Adrenal gland (tissue), 12 donors: ENCODE results near the gene TLNRD1. TPM values are rescaled to one million over a fixed set of nuclear protein-coding genes. Genes with fewer than 3 reads are reported as not detected.
"Not testable (repeated sequence)": the region's sequence is repeated elsewhere in the genome, so short reads cannot be mapped to it uniquely, and the experiment has no call there.

Experiments
- DNase-seq, 7 donors: peaks; one replicate each; pipeline ENCODE4 v3.0.0-alpha.2; 2019 to 2020
- H3K27ac ChIP-seq, 5 donors: fragments of 200-600 bp; sonication (generic) in 4 of 5; 1 replicate in 3 of 5; 2 replicates in 2 of 5; pipeline versions ENCODE4 v1.5.1 to v1.8.0; 2016 to 2020; ENCODE audit warnings: mild to moderate bottlenecking in 1 of 5
- H3K27me3 ChIP-seq: fragments of 200-600 bp; 2 replicates; pipeline ENCODE4 v1.8.0; 2021
- H3K36me3 ChIP-seq, 2 donors: fragments of 200-600 bp; replicated peaks in 1 of 2; 1 replicate in 1 of 2; 2 replicates in 1 of 2; pipeline versions ENCODE4 v1.5.1 to v1.8.0; 2018 to 2022
- H3K4me1 ChIP-seq, 2 donors: fragments of 200-600 bp; replicated peaks in 1 of 2; 1 replicate in 1 of 2; 2 replicates in 1 of 2; pipeline versions ENCODE4 v1.5.1 to v1.8.0; 2018 to 2021
- H3K4me3 ChIP-seq, 4 donors: fragments of 200-600 bp; sonication (generic) in 3 of 4; one replicate each; pipeline ENCODE4 v1.5.1; 2016 to 2018
- H3K9me3 ChIP-seq, 3 donors: fragments of 200-600 bp; sonication (generic) in 1 of 3; replicated peaks in 1 of 3; 1 replicate in 2 of 3; 2 replicates in 1 of 3; pipeline versions ENCODE4 v1.5.1 to v1.8.0; 2016 to 2021
- CTCF ChIP-seq, 6 experiments: fragments of 450-650 bp in 4 of 6; fragments of 200-600 bp in 2 of 6; sonication (generic) in 1 of 6; IDR thresholded peaks; 1 replicate in 5 of 6; 2 replicates in 1 of 6; pipeline versions ENCODE4 v1.5.1 to v1.8.0; 2016 to 2021; ENCODE audit warnings: antibody characterized with exemption in 6 of 6, mild to moderate bottlenecking in 2 of 6, moderate library complexity in 1 of 6
- POLR2A ChIP-seq, 2 donors: fragments of 450-650 bp; IDR thresholded peaks; one replicate each; pipeline ENCODE4 v1.6.1; 2017; ENCODE audit warnings: antibody characterized with exemption in 2 of 2, mild to moderate bottlenecking in 2 of 2, moderate library complexity in 1 of 2
- WGBS, 4 donors: extraction: QIAGEN DNeasy Blood & Tissue Kit in 2 of 4; methylation state at CpG; one replicate each; pipeline versions ENCODE4 v1.1.5 to v1.1.7; 2013 to 2017; 5-methylcytosine and 5-hydroxymethylcytosine counted together
- intact Hi-C, 2 donors: fragments of 100-400 bp; cut with DNase I; formaldehyde crosslinking; loops; one replicate each; pipeline versions ENCODE4 v1.14.1 to v1.15.0; 2022 to 2023
- polyA plus RNA-seq, 3 donors: library from polyadenylated mRNA; stranded (reverse); fragments of 200-250 nt in 2 of 3; fragments of 350-450 nt in 1 of 3; fragmentation: Illumina TruSeq in 1 of 3; extraction: RNeasy Lipid Tissue Mini Kit (QIAGEN cat#74804) in 1 of 3; gene quantifications; one replicate each; pipeline ENCODE4 v1.2.3, GENCODE V29; 2013 to 2014
- total RNA-seq, 9 donors: library from RNA; depleted of rRNA in 4 of 9; stranded (reverse); fragments of >200 nt in 4 of 9; fragments of 120-200 nt in 1 of 9; fragmentation: NEBNext Ultra II Directional in 1 of 9; extraction: Animal tissue kit (Norgen Biotek cat#: 25700) in 1 of 9; gene quantifications; one replicate each; pipeline versions ENCODE4 v1.1.0 to v1.2.4, GENCODE V29; 2013 to 2023
- donor health status: healthy with polysubstance abuse.
- donor health status: Bipolar disorder and iron deficiency.
- donor health status: DM: yes; HTN: yes; CAD: no.
- donor health status: DM: no; HTN: no; CAD: no.
- donor health status: DM: no; HTN: no; CAD: no.
- donor health status: DM: yes; HTN: yes; CAD: no.

Gene TLNRD1
- total and polyA plus RNA-seq, 12 donors: 4.3 to 30.8 (median 19.1) TPM

GRCh38 chr15:80953953-80954778, 46.6 kb upstream of the TLNRD1 start:
- WGBS, 4 donors: 93 to 97% (median 94%) methylated on average over 9 of the region's 9 CpGs
- peak in 2 of 7 donors; percentile 13 to 25 for DNase-seq
- H3K4me3 ChIP-seq: no peak overlapping the region
- H3K36me3 ChIP-seq: peaks cover 0 to 17% of the 10 kb centered on the region in 2 donors
- no peaks in the 10 kb centered on the region for H3K27me3 ChIP-seq
- intact Hi-C loops: no loop called here
- H3K9me3 ChIP-seq: no peaks in the 10 kb centered on the region
- TF ChIP-seq POLR2A (IDR thresholded peaks at IDR 0.05): no peak
- no peak for TF ChIP-seq CTCF (IDR thresholded peaks at IDR 0.05)
- no peak overlapping the region for H3K27ac ChIP-seq
- H3K4me1 ChIP-seq: no peaks in the 10 kb centered on the region

- DNase-seq: peak; percentile 37 to 68 (median 59)
Measured at GRCh38 chr15:80955571-80956452, 44.9 kb upstream of the TLNRD1 start.

GRCh38 chr15:80957556-80957955, 43.2 kb upstream of the TLNRD1 start:
- H3K27ac ChIP-seq: no peak overlapping the region
- peak in 2 of 7 donors; percentile 3 to 15 for DNase-seq
- WGBS, 4 donors: 67 to 92% (median 85%) methylated on average over 2 of the region's 2 CpGs
- no peak for TF ChIP-seq CTCF (IDR thresholded peaks at IDR 0.05)
- TF ChIP-seq POLR2A (IDR thresholded peaks at IDR 0.05): no peak
- no peaks in the 10 kb centered on the region for H3K36me3 ChIP-seq
- H3K4me3 ChIP-seq: no peak overlapping the region
- no peaks in the 10 kb centered on the region for H3K9me3 ChIP-seq
- intact Hi-C loops: no loop called here
- H3K27me3 ChIP-seq: no peaks in the 10 kb centered on the region
- no peaks in the 10 kb centered on the region for H3K4me1 ChIP-seq

More at GRCh38 chr15:80955571-80956452, 44.9 kb upstream of the TLNRD1 start:
- H3K4me3 ChIP-seq, H3K27ac ChIP-seq, H3K4me1 ChIP-seq, intact Hi-C loops, H3K27me3 ChIP-seq, H3K9me3 ChIP-seq: not testable (repeated sequence)
- 82 to 86% (median 84%) methylated on average over 18 to 19 of the region's 19 CpGs for WGBS, 4 donors
- H3K36me3 ChIP-seq: peaks cover 0 to 12% of the 10 kb centered on the region in 2 donors

GRCh38 chr15:80957976-80958375, 42.7 kb upstream of the TLNRD1 start:
- intact Hi-C loops: no loop called here
- Histone ChIP-seq H3K4me1 (no peaks in the 10 kb centered on the region), H3K4me3 (no peak overlapping the region), H3K27ac (no peak overlapping the region), H3K9me3 (no peaks in the 10 kb centered on the region), H3K36me3 (no peaks in the 10 kb centered on the region), H3K27me3 (no peaks in the 10 kb centered on the region)
- TF ChIP-seq CTCF (IDR thresholded peaks at IDR 0.05) (no peak), POLR2A (IDR thresholded peaks at IDR 0.05) (no peak)
- 90 to 96% (median 94%) methylated on average over 2 of the region's 2 CpGs for WGBS, 4 donors
- no peak for DNase-seq
